ENCODE results near the gene TIMM22. TPM values are rescaled to one million over a fixed set of nuclear protein-coding genes. Genes with fewer than 3 reads are reported as not detected.

Gene TIMM22
- total and polyA plus RNA-seq, 2 donors (not counting 3 experiments of a cell fraction or from before 2014, with no cell fraction given): 19.0 to 19.6 TPM

DNA sequence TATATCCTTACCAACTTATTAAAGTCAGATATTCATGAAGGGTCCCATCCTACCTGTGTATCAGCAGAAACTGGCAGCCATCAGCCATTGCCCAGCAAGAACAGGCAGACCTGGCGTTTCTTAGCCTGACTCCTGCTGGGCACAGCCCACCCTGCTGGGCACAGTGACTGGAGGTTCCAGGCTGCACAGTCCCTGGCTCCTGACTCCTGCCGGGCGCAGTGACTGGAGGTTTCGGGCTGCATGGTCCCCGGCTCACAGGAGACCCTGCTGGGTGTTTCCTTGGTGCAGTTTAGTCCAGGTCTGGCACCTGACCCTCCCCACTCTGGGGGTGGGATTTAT, 6.7 kb downstream of the TIMM22 start:
- Histone ChIP-seq H3K9me3 (replicated peaks; ENCODE audit: control insufficient read depth, insufficient read depth, low read length) (no peaks in the 10 kb centered on the region), H2AFZ (ENCODE audit: low read depth, low read length) (no peak overlapping the region), H3K27ac (ENCODE audit: insufficient read depth, low read depth, low read length) (peak overlapping the region; percentile 91), H3K36me3 (ENCODE audit: control insufficient read depth in 2 of 2, extremely low read depth in 1 of 2, insufficient read depth in 2 of 2, low read length in 2 of 2) (peaks cover 4 to 15% of the 10 kb centered on the region in 2 experiments), H3K27me3 (ENCODE audit: control insufficient read depth in 2 of 2, insufficient read depth in 2 of 2, low read length in 2 of 2) (no peaks in the 10 kb centered on the region), H4K20me1 (replicated peaks; ENCODE audit: control insufficient read depth, extremely low read depth, insufficient read depth, low read length) (no peaks in the 10 kb centered on the region), H3K4me2 (ENCODE audit: insufficient read depth, low read length) (no peak overlapping the region), H3K79me2 (ENCODE audit: control insufficient read depth, insufficient read depth, low read length) (peaks cover 5% of the 10 kb centered on the region), H3K9ac (replicated peaks; ENCODE audit: extremely low read depth, insufficient read depth, low read length) (no peak overlapping the region), H3K9me1 (replicated peaks; ENCODE audit: control insufficient read depth, extremely low read depth, insufficient read depth, low read length) (no peaks in the 10 kb centered on the region), H3K4me1 (ENCODE audit: control insufficient read depth, extremely low read depth, insufficient read depth, low read length) (peaks cover 69% of the 10 kb centered on the region), H3K4me3 (replicated peaks in 1 of 3; ENCODE audit: insufficient read depth in 1 of 3, low read depth in 1 of 3, low read length in 3 of 3) (no peak overlapping the region)
- intact Hi-C loops (cut with micrococcal nuclease): no loop called here
- BruUV-seq (replicated peaks): TSS peak; percentile 20
- ChIA-PET POLR2A (no interaction called here), CTCF (interaction anchor here (0.6 to 10.2 kb wide), 4 partner anchors 23 to 55 kb away, joined by 3 to 265 read pairs (median 16); no protein-coding TSS in a partner anchor)
- dilution Hi-C loops (cut with MboI; ENCODE audit: extremely low pct_ligation_motif_present, low sequenced_read_pairs): no loop called here
- DNase-seq (ENCODE audit: low read depth, low spot score) (no peak), FAIRE-seq (no peak)
- TF ChIP-seq POLR2A (IDR thresholded peaks at IDR 0.05; ENCODE audit: low read depth, low read length) (no peak), GATA2 (IDR thresholded peaks at IDR 0.05; ENCODE audit: insufficient read depth, insufficient read length, low read depth, low read length) (no peak), FOS (IDR thresholded peaks at IDR 0.05; ENCODE audit: borderline replicate concordance, insufficient read depth, low read length) (no peak), MYC (IDR thresholded peaks at IDR 0.05; ENCODE audit: low read depth, low read length) (no peak), CTCF (IDR thresholded peaks at IDR 0.05; ENCODE audit: extremely low read depth in 1 of 2, insufficient read depth in 1 of 2, low read depth in 1 of 2, low read length in 2 of 2) (no peak), JUN (IDR thresholded peaks at IDR 0.05; ENCODE audit: borderline replicate concordance, insufficient read depth, insufficient read length, low read depth) (no peak), EZH2 (IDR thresholded peaks at IDR 0.05; ENCODE audit: borderline replicate concordance, low read depth, low read length, severe bottlenecking) (no peak)
